GM23248 (cell line): ENCODE measurements around the gene INTS3. TPM values are rescaled to one million over a fixed set of nuclear protein-coding genes. Genes with fewer than 3 reads are reported as not detected.

Experiments
- DNase-seq: peaks from one replicate; pipeline ENCODE4 v3.0.0-alpha.2; 2015
- H2AFZ ChIP-seq: fragments of 200-600 bp; sonication (generic); 2 replicates; pipeline ENCODE4 v1.6.1; 2016; ENCODE audit warnings: antibody characterized with exemption
- H3F3A ChIP-seq: fragments of 200-600 bp; sonication (generic); 2 replicates; pipeline ENCODE4 v1.6.1; 2016; ENCODE audit warnings: mild to moderate bottlenecking, antibody characterized with exemption, mixed run types; ENCODE audit not compliant: insufficient read depth
- H3K27ac ChIP-seq: fragments of 200-600 bp; sonication (generic); 2 replicates; pipeline ENCODE4 v1.5.1; 2016; ENCODE audit warnings: mild to moderate bottlenecking
- H3K27me3 ChIP-seq: fragments of 200-600 bp; sonication (generic); replicated peaks from 2 replicates; pipeline ENCODE4 v1.6.1; 2016; ENCODE audit warnings: mild to moderate bottlenecking; ENCODE audit not compliant: insufficient read depth
- H3K36me3 ChIP-seq: fragments of 200-600 bp; sonication (generic); 2 replicates; pipeline ENCODE4 v1.6.1; 2016; ENCODE audit warnings: low read depth, mild to moderate bottlenecking
- H3K4me1 ChIP-seq: fragments of 200-600 bp; sonication (generic); 2 replicates; pipeline ENCODE4 v1.6.1; 2016; ENCODE audit warnings: mild to moderate bottlenecking; ENCODE audit not compliant: insufficient read depth
- H3K4me2 ChIP-seq: fragments of 200-600 bp; sonication (generic); one replicate; pipeline ENCODE4 v1.6.1; 2016; ENCODE audit warnings: mild to moderate bottlenecking; ENCODE audit not compliant: unreplicated experiment
- H3K4me3 ChIP-seq: fragments of 200-600 bp; sonication (generic); 2 replicates; pipeline ENCODE4 v1.5.1; 2016; ENCODE audit warnings: mild to moderate bottlenecking
- H3K79me2 ChIP-seq: fragments of 200-600 bp; sonication (generic); 2 replicates; pipeline ENCODE4 v1.6.1; 2016; ENCODE audit warnings: mild to moderate bottlenecking; ENCODE audit not compliant: insufficient read depth
- H3K9ac ChIP-seq: fragments of 200-600 bp; sonication (generic); 2 replicates; pipeline ENCODE4 v1.6.1; 2016; ENCODE audit warnings: mild to moderate bottlenecking
- H3K9me2 ChIP-seq: fragments of 200-600 bp; sonication (generic); 2 replicates; pipeline ENCODE4 v1.6.1; 2016; ENCODE audit warnings: mixed run types, mild to moderate bottlenecking, moderate library complexity; ENCODE audit not compliant: insufficient read depth
- H3K9me3 ChIP-seq: fragments of 200-600 bp; sonication (generic); one replicate; pipeline ENCODE4 v1.6.1; 2017; ENCODE audit warnings: low read depth
- H4K20me1 ChIP-seq: fragments of 200-600 bp; sonication (generic); 2 replicates; pipeline ENCODE4 v1.6.0; 2016; ENCODE audit not compliant: insufficient read depth
- EZH2 ChIP-seq: fragments of 200-600 bp; sonication (generic); IDR thresholded peaks from 2 replicates; pipeline ENCODE4 v1.6.1; 2018; ENCODE audit warnings: antibody characterized with exemption, mild to moderate bottlenecking; ENCODE audit not compliant: insufficient read depth, poor library complexity, severe bottlenecking
- EZH2phosphoT487 ChIP-seq: fragments of 200-600 bp; sonication (generic); IDR thresholded peaks from 2 replicates; pipeline ENCODE4 v1.6.1; 2018; ENCODE audit warnings: antibody characterized with exemption, moderate library complexity, mild to moderate bottlenecking, low read depth; ENCODE audit not compliant: insufficient read depth
- WGBS, 2 experiments: methylation state at CpG; one replicate each; pipeline ENCODE4 v1.1.6; 2015 to 2017; ENCODE audit warnings: low lambda C conversion rate in 2 of 2, low coverage in 1 of 2; ENCODE audit errors: missing lambda C conversion rate in 2 of 2; 5-methylcytosine and 5-hydroxymethylcytosine counted together
- in situ Hi-C: fragments of 300-500 bp; cut with MboI; formaldehyde crosslinking; loops from 2 replicates; pipeline ENCODE4 v1.15.0; 2020
- polyA plus RNA-seq: library from polyadenylated mRNA; unstranded; fragments of >200 nt; fragmentation: Nextera tagmentation; extraction: Ambion mirVana; gene quantifications from 2 replicates; pipeline ENCODE4 v1.2.1, GENCODE V29; 2016
- total RNA-seq: library from RNA; depleted of rRNA; stranded (reverse); fragments of >200 nt; shearing (Covaris generic); gene quantifications from 2 replicates; pipeline ENCODE4 v1.2.3, GENCODE V29; 2014

Gene INTS3
- total and polyA plus RNA-seq, 2 experiments from 2014 or later = 19.9 to 40.2 TPM

DNA sequence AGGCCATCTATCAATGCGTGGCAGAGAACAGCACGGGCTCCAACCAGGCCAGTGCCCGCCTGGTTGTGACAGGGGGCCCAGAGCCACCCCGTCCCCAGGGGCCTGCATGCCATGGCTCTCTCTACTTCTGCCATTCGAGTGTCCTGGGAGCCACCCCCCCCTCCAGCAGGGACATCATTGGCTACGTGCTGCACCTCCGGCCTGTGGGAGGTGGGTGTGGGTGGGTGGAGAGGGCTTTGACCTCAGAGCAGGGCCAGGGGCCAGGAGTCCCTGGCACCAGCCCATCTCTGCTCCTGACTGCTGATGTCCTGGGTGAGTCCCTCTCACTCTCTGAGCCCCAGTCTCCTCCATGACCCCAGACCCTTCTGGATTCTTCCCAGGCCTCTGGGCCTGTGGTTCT, 72.7 kb downstream of the INTS3 start:
- DNase-seq = no peak
- Histone ChIP-seq H2AFZ (no peak overlapping the region), H3K9me2 (no peaks in the 10 kb centered on the region), H3K36me3 (no peaks in the 10 kb centered on the region), H3K4me3 (no peak overlapping the region), H3K9me3 (no peaks in the 10 kb centered on the region), H3K4me2 (no peak overlapping the region), H3K4me1 (peaks cover 6% of the 10 kb centered on the region), H3K27ac (no peak overlapping the region), H3K9ac (no peak overlapping the region), H3K79me2 (no peaks in the 10 kb centered on the region), H3K27me3 (no peaks in the 10 kb centered on the region), H3F3A (no peaks in the 10 kb centered on the region), H4K20me1 (no peaks in the 10 kb centered on the region)
- TF ChIP-seq EZH2phosphoT487 (no peak), EZH2 (no peak)
- WGBS, 2 experiments = 79 to 81% methylated on average over 7 of the region's 7 CpGs
- in situ Hi-C loops = no loop called here

DNA sequence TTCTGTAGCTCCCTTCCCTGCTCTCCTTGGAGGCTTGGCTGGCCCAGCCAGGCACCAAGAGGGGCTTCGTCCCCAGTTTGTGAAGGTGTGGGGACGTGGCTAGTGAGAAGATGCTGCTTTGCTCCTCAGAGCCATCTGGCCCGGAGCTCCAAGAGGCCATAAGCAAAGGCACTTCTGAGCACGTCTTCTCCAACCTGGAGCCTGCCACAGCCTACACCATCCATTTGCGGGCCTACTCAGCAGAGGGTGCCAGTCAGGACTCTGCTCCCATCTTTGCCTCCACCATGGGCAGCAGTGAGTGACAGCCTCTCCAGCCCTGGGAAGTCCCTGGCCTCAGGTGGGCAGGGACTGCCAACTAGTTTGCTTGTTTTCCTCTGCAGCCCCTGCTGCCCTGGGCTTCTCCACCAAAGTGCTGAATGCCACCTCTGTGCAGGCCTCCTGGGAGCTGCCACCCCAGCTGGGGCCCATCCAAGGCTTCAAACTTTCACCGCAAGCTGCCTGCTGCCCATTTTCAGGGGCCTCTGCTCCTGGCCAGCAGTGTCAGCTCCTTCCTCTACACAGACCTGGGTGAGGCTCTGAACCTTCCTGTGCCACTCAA, 73.3 kb downstream of the INTS3 start:
- in situ Hi-C loops = no loop called here
- Histone ChIP-seq H3K9ac (no peak overlapping the region), H2AFZ (no peak overlapping the region), H3K9me3 (no peaks in the 10 kb centered on the region), H3F3A (no peaks in the 10 kb centered on the region), H3K36me3 (no peaks in the 10 kb centered on the region), H3K4me2 (no peak overlapping the region), H3K4me1 (peaks cover 11% of the 10 kb centered on the region), H3K79me2 (no peaks in the 10 kb centered on the region), H3K9me2 (no peaks in the 10 kb centered on the region), H3K27ac (no peak overlapping the region), H4K20me1 (no peaks in the 10 kb centered on the region), H3K4me3 (no peak overlapping the region), H3K27me3 (no peaks in the 10 kb centered on the region)
- TF ChIP-seq EZH2phosphoT487 = no peak
- no peak for TF ChIP-seq EZH2
- DNase-seq = no peak
- WGBS, 2 experiments = 97 to 98% methylated on average over 6 of the region's 6 CpGs

DNA sequence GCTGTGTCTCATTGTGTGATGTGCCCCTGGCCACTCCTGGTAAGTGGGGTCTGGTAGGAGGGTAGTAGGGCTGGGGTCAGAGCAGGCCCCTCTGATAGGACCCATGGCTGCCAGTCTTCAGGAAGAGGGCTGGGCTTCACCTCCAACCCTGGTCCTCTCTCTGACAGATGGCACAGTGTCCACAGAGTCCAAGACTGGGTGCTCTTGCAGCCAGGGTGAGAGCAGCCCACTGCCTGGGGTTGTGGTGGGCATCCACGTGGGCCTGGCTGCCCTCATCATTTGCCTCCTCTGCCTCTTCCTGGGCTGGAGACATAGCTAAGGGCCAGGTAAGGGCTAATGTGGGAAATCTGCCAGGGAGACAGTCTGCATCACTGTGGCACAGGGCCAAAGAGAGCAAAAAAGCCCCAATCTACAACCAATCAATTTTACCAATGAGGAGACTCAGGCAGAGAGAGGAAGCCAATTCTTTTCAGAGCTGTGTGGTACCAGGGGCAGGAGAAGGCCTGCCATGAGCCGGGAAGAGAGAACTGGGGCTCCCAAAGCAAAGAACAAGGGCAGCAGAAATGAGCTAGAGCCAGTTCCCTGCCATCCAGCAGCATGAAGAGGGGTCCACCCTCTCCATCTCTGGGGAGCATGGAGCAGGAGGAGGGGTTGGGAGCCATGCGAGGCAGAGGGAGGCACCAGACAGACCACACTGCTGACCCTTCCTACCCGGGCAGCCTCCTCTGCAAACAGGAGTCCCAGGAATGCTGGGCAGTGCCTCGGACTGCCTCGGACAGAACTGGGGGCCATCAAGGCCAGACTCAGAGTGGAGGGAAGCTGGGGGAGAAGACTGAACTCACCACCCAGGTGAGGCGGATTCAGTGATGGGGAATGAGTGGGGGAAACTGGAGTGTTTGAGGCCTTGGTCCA, 74.2 kb downstream of the INTS3 start:
- WGBS, 2 experiments = 85 to 87% methylated on average over 7 of the region's 7 CpGs
- TF ChIP-seq EZH2phosphoT487 (no peak), EZH2 (no peak)
- Histone ChIP-seq H3K79me2 (no peaks in the 10 kb centered on the region), H3K9me3 (no peaks in the 10 kb centered on the region), H4K20me1 (no peaks in the 10 kb centered on the region), H3K4me2 (no peak overlapping the region), H3K9me2 (no peaks in the 10 kb centered on the region), H3K27ac (no peak overlapping the region), H3K4me3 (no peak overlapping the region), H2AFZ (no peak overlapping the region), H3K27me3 (no peaks in the 10 kb centered on the region), H3K4me1 (peaks cover 11% of the 10 kb centered on the region), H3F3A (no peaks in the 10 kb centered on the region), H3K36me3 (no peaks in the 10 kb centered on the region), H3K9ac (no peak overlapping the region)
- DNase-seq = no peak
- in situ Hi-C loops = no loop called here

DNA sequence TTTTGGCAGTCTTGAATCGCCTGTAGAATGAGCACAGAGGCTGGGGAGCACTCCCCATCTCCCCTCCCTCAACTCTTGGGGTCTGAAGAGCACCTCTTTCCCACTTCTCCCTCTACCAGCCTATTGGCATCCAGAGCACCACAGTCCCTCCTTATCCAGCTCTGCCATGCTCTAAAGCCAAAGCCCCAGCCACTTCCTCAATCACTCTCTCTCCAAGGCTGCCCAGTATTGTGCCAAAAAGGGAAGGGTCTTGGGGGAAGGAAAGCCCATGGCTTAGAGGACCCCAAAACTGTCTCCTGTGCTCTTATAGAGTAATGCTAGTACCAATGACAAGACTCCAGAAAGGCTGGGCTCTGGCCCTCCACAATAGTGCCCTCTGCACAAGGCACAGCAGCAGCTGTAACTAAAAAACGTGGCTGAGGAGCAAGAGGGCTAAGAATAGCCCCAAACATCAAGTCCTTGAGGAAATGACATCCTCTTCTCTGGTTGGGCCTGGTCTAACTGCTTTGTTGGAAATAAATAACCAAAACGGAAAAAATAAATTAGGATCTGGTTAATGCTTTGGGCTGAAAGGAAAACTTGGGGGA, 75.7 kb downstream of the INTS3 start:
- TF ChIP-seq EZH2phosphoT487 = no peak
- no peak for TF ChIP-seq EZH2
- no peak for DNase-seq
- in situ Hi-C loops = no loop called here

More for the DNA sequence above, 75.7 kb downstream of the INTS3 start:
- Histone ChIP-seq H3K9ac (no peak overlapping the region), H3K36me3 (no peaks in the 10 kb centered on the region), H3F3A (no peaks in the 10 kb centered on the region), H3K9me2 (no peaks in the 10 kb centered on the region), H3K27ac (no peak overlapping the region), H3K27me3 (no peaks in the 10 kb centered on the region), H4K20me1 (no peaks in the 10 kb centered on the region), H3K4me1 (peaks cover 11% of the 10 kb centered on the region), H2AFZ (no peak overlapping the region), H3K9me3 (no peaks in the 10 kb centered on the region), H3K4me2 (no peak overlapping the region), H3K79me2 (no peaks in the 10 kb centered on the region), H3K4me3 (no peak overlapping the region)
- WGBS, 2 experiments = 65 to 78% methylated on average over 3 of the region's 3 CpGs
